NB4 (cell line): ENCODE data around the gene FKBP7.

Experiments
- MYC ChIP-seq: IDR thresholded peaks from 2 replicates; pipeline ENCODE4 v1.6.1; 2011; ENCODE audit warnings: low read depth, low read length
- POLR2A ChIP-seq: IDR thresholded peaks from 2 replicates; pipeline ENCODE4 v1.6.1; 2011; ENCODE audit warnings: mild to moderate bottlenecking; ENCODE audit not compliant: insufficient read length; ENCODE audit errors: extremely low read depth
- TF ChIP-seq, protein P1 (sequence below): IDR thresholded peaks from one replicate; pipeline ENCODE4 v1.5.1; 2012; ENCODE audit warnings: low read depth, low read length

DNA sequence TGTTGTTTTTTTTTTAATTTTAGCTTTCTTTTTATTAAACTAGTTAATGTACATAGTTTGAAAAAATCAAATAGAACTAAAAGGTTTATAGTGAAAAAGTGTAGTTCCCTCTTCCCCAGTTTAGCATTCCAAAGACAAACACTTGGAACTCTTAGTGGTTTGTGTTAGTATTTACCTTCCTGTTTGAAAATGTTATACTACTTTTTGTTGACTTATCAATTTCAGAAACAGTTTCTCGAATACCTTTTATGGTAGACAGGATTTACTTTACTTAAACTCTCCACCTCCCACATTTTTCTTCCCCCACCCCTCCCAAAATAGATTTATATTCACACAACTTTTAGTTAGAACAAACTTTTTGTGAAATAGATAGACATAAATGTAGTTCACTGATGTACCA is 28.5 kb upstream of the FKBP7 start:
- TF ChIP-seq, protein P1, sequence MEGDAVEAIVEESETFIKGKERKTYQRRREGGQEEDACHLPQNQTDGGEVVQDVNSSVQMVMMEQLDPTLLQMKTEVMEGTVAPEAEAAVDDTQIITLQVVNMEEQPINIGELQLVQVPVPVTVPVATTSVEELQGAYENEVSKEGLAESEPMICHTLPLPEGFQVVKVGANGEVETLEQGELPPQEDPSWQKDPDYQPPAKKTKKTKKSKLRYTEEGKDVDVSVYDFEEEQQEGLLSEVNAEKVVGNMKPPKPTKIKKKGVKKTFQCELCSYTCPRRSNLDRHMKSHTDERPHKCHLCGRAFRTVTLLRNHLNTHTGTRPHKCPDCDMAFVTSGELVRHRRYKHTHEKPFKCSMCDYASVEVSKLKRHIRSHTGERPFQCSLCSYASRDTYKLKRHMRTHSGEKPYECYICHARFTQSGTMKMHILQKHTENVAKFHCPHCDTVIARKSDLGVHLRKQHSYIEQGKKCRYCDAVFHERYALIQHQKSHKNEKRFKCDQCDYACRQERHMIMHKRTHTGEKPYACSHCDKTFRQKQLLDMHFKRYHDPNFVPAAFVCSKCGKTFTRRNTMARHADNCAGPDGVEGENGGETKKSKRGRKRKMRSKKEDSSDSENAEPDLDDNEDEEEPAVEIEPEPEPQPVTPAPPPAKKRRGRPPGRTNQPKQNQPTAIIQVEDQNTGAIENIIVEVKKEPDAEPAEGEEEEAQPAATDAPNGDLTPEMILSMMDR, result no peak
- TF ChIP-seq POLR2A, result no peak
- TF ChIP-seq MYC, result no peak
